Neural crest cell (in vitro differentiated cells): ENCODE measurements around the gene CIC. TPM values are rescaled to one million over a fixed set of nuclear protein-coding genes. Genes with fewer than 3 reads are reported as not detected.
A peak's percentile ranks its signal among the peaks of the same experiment; 100 is the strongest.

Experiments
- DNase-seq: peaks from one replicate; pipeline ENCODE4 v3.0.0; 2021; ENCODE audit warnings: low read depth, mixed read lengths, low spot score
- H3K27ac Mint-ChIP-seq: one replicate; pipeline ENCODE4 v1.8.0; 2021; ENCODE audit warnings: mild to moderate bottlenecking, mixed read lengths; ENCODE audit not compliant: unreplicated experiment
- H3K27me3 Mint-ChIP-seq: 2 replicates; pipeline ENCODE4 v1.8.0; 2021; ENCODE audit warnings: low read depth, mild to moderate bottlenecking, mixed read lengths
- H3K36me3 Mint-ChIP-seq: 2 replicates; pipeline ENCODE4 v1.8.0; 2021; ENCODE audit warnings: low read depth, mild to moderate bottlenecking, mixed read lengths
- H3K4me1 Mint-ChIP-seq: 2 replicates; pipeline ENCODE4 v1.8.0; 2021; ENCODE audit warnings: mixed read lengths
- H3K4me3 Mint-ChIP-seq: one replicate; pipeline ENCODE4 v1.8.0; 2021; ENCODE audit warnings: mild to moderate bottlenecking, mixed read lengths
- H3K9me3 Mint-ChIP-seq: 2 replicates; pipeline ENCODE4 v1.8.0; 2021; ENCODE audit warnings: mixed read lengths
- CTCF ChIP-seq: fragments of 200-600 bp; sonication (generic); conservative IDR thresholded peaks from 2 replicates; pipeline ENCODE4 v1.5.0; 2021; ENCODE audit warnings: antibody characterized with exemption, mild to moderate bottlenecking
- total RNA-seq: library from RNA; stranded (reverse); gene quantifications from 2 replicates; pipeline ENCODE4 v1.2.1, GENCODE V29; 2021

Gene CIC
- total RNA-seq, 1 donor from 2014 or later, result 93.4 TPM

GRCh38 chr19:42267644-42268141 is 1.4 kb upstream of the CIC start:
- Mint-ChIP-seq H3K27ac (no peak overlapping the region), H3K27me3 (no peaks in the 10 kb centered on the region), H3K36me3 (no peaks in the 10 kb centered on the region), H3K4me3 (no peak overlapping the region), H3K9me3 (no peaks in the 10 kb centered on the region), H3K4me1 (peaks cover 23% of the 10 kb centered on the region)
- TF ChIP-seq CTCF, result no peak
- DNase-seq, result no peak

- DNase-seq, result peak; percentile 97
- H3K4me1 Mint-ChIP-seq, result peaks cover 23% of the 10 kb centered on the region
- no peaks in the 10 kb centered on the region for H3K36me3 Mint-ChIP-seq
- no peak overlapping the region for H3K27ac Mint-ChIP-seq
- TF ChIP-seq CTCF, result no peak
- no peaks in the 10 kb centered on the region for H3K9me3 Mint-ChIP-seq
- no peak overlapping the region for H3K4me3 Mint-ChIP-seq
- no peaks in the 10 kb centered on the region for H3K27me3 Mint-ChIP-seq
These were observed 829 bp upstream of the CIC start for GRCh38 chr19:42268142-42268703.

- no peaks in the 10 kb centered on the region for H3K27me3 Mint-ChIP-seq
- TF ChIP-seq CTCF, result no peak
These were observed 660 bp downstream of the CIC start for GRCh38 chr19:42269478-42270345.

GRCh38 chr19:42270346-42271044 is 1.4 kb downstream of the CIC start:
- H3K27ac Mint-ChIP-seq, result peak overlapping the region; percentile 50
- H3K9me3 Mint-ChIP-seq, result no peaks in the 10 kb centered on the region
- no peaks in the 10 kb centered on the region for H3K36me3 Mint-ChIP-seq
- no peaks in the 10 kb centered on the region for H3K27me3 Mint-ChIP-seq
- TF ChIP-seq CTCF, result no peak
- no peak for DNase-seq
- H3K4me1 Mint-ChIP-seq, result peaks cover 23% of the 10 kb centered on the region
- peak overlapping the region; percentile 87 for H3K4me3 Mint-ChIP-seq

More at GRCh38 chr19:42269478-42270345, 660 bp downstream of the CIC start:
- Mint-ChIP-seq H3K9me3 (no peaks in the 10 kb centered on the region), H3K36me3 (no peaks in the 10 kb centered on the region), H3K27ac (peak overlapping the region; percentile 19), H3K4me1 (peaks cover 23% of the 10 kb centered on the region), H3K4me3 (peak overlapping the region; percentile 87)
- no peak for DNase-seq

DNA sequence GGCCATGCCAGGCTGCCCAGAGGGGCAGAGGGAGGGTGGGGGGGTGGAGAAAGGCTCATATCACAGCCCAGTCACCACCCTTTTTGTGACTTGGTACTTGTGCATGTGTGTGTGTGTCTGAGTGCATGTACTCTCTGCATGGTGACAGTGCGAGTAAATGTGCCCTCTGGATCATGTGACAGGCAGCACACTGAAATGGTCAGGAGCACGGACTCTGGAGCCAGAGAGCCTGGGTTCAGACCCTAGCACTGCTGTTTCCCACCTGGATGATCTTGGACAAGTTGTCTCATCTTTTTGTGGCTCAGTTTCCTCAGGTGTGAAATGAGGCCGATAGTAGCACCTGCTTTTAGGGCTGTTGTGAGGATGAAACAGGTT is 2.0 kb downstream of the CIC start:
- H3K36me3 Mint-ChIP-seq, result no peaks in the 10 kb centered on the region
- peaks cover 25% of the 10 kb centered on the region for H3K4me1 Mint-ChIP-seq
- no peak for TF ChIP-seq CTCF
- no peaks in the 10 kb centered on the region for H3K9me3 Mint-ChIP-seq
- H3K27ac Mint-ChIP-seq, result no peak overlapping the region
- H3K4me3 Mint-ChIP-seq, result peak overlapping the region; percentile 56
- no peak for DNase-seq
- H3K27me3 Mint-ChIP-seq, result no peaks in the 10 kb centered on the region
